GM06990 (cell line): Measurements from ENCODE around the gene CACNA1C.

Experiments
- DNase-seq: peaks from one replicate; pipeline ENCODE4 v3.0.0-alpha.2; 2011; ENCODE audit not compliant: insufficient read length; ENCODE audit errors: extremely low read depth
- H3K27me3 ChIP-seq: replicated peaks from 2 replicates; pipeline ENCODE4 v1.6.0; 2011; ENCODE audit warnings: low read length; ENCODE audit not compliant: control insufficient read depth, insufficient read depth
- H3K36me3 ChIP-seq: 2 replicates; pipeline ENCODE4 v1.5.1; 2011; ENCODE audit warnings: low read length; ENCODE audit not compliant: control insufficient read depth, insufficient read depth
- H3K4me3 ChIP-seq: replicated peaks from 2 replicates; pipeline ENCODE4 v1.5.1; 2011; ENCODE audit warnings: low read depth, mild to moderate bottlenecking, control low read depth, low read length
- CTCF ChIP-seq: IDR thresholded peaks from 2 replicates; pipeline ENCODE4 v1.5.1; 2011; ENCODE audit warnings: low read length, control low read depth, mild to moderate bottlenecking, inconsistent platforms; ENCODE audit not compliant: insufficient read depth, poor library complexity, severe bottlenecking

Gene CACNA1C

GRCh38 chr12:2222691-2223090, 169.9 kb downstream of the CACNA1C start:
- H3K4me3 ChIP-seq: no peak overlapping the region
- TF ChIP-seq CTCF: no peak
- no peaks in the 10 kb centered on the region for H3K27me3 ChIP-seq
- H3K36me3 ChIP-seq: no peaks in the 10 kb centered on the region
- DNase-seq: no peak

- Histone ChIP-seq H3K27me3 (no peaks in the 10 kb centered on the region), H3K36me3 (no peaks in the 10 kb centered on the region), H3K4me3 (no peak overlapping the region)
- no peak for TF ChIP-seq CTCF
- no peak for DNase-seq
These were observed 172.2 kb downstream of the CACNA1C start for GRCh38 chr12:2224961-2225360.

- no peak for TF ChIP-seq CTCF
- H3K36me3 ChIP-seq: no peaks in the 10 kb centered on the region
- no peak overlapping the region for H3K4me3 ChIP-seq
- DNase-seq: no peak
- no peaks in the 10 kb centered on the region for H3K27me3 ChIP-seq
These were observed 172.9 kb downstream of the CACNA1C start for GRCh38 chr12:2225696-2226095.

- no peak for DNase-seq
- TF ChIP-seq CTCF: no peak
- H3K4me3 ChIP-seq: no peak overlapping the region
- H3K27me3 ChIP-seq: no peaks in the 10 kb centered on the region
- H3K36me3 ChIP-seq: no peaks in the 10 kb centered on the region
These were observed 173.9 kb downstream of the CACNA1C start for GRCh38 chr12:2226641-2227040.

- no peak overlapping the region for H3K4me3 ChIP-seq
- H3K27me3 ChIP-seq: no peaks in the 10 kb centered on the region
- no peak for DNase-seq
- H3K36me3 ChIP-seq: no peaks in the 10 kb centered on the region
- no peak for TF ChIP-seq CTCF
These were observed 174.6 kb downstream of the CACNA1C start for GRCh38 chr12:2227360-2227759.

GRCh38 chr12:2228535-2228934, 175.7 kb downstream of the CACNA1C start:
- no peak overlapping the region for H3K4me3 ChIP-seq
- H3K27me3 ChIP-seq: no peaks in the 10 kb centered on the region
- no peaks in the 10 kb centered on the region for H3K36me3 ChIP-seq
- TF ChIP-seq CTCF: no peak
- no peak for DNase-seq
